CD4-positive, alpha-beta T cell treated with Interleukin-15 for 4 hours (primary cell): Measurements from ENCODE around the gene WNT6.

Experiments
- DNase-seq: peaks from one replicate; pipeline ENCODE4 v3.0.0-alpha.2; 2020; ENCODE audit warnings: low spot score

The WNT6 gene

DNA sequence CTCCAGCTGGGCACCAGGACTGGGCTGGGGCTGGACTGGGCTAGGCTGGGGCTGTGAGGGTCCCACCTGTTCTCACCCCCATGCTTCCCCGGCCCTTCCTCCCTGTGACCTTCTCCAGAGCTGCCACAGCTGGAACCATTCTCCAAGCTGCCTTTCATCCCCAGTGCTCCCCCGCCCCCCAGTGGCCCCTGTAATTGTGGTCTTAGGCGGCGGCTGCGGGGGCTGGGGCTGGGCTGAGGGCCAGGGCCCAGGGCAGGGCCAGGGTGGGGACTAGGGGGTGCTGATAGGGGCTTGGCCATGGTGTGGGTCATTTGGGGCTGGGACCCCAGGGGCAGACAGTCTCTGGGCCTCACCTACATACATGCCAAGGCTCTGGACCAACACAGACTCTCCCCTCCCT, 18.3 kb downstream of the WNT6 start:
- no peak for DNase-seq

- no peak for DNase-seq
Measured at GRCh38 chr2:218878486-218878885, 18.9 kb downstream of the WNT6 start.

DNA sequence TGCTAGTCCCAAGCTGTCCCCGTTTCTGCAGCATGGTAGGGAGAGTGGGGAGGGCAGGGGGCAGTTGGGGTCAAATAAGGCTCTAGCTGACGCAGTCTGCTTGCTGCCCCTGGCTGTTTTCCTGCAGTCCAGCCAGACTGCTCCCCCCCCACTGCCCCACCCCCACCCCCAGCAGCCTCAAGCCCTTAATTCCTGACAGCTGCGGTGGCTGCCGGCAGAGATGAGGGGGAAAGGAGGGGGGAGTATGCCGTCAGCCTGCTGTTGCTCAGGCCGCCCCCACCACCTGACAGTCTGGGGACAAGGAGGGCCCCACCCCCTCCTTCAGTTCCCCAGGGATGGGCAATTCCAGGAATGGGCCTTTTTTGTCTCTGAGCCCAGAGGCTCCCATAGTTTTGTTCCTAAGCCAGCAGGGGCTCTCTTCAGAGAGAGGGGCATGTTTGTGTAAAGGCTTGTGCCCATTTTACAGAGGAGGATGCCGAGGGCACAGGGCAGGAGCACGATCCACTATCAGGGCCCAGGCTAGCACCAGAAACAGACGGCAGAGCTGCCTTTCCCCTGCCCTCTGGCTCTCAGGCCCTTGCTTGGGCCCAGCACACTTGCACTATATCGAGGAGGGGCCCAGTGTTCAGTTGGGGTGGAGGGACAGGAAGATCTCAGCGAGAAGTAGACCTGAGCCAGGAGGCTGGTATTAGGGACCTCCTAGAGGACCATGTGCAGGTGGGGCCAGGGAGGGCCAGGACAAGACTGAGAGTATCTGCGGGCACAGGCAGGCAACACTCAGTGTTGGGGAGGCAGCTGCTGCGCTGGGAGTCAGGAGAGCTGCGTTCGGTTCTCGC, 19.5 kb downstream of the WNT6 start:
- no peak for DNase-seq

GRCh38 chr2:218879776-218880101, 20.1 kb downstream of the WNT6 start:
- DNase-seq = no peak

- DNase-seq = peak; percentile 90
Measured at GRCh38 chr2:218880102-218880858, 20.7 kb downstream of the WNT6 start, which contains the start of gene WNT10A. Gene WNT10A, plus strand, starts transcription at chr2:218880852. Its CDS starts 144 bp downstream, at chr2:218880996.

DNA sequence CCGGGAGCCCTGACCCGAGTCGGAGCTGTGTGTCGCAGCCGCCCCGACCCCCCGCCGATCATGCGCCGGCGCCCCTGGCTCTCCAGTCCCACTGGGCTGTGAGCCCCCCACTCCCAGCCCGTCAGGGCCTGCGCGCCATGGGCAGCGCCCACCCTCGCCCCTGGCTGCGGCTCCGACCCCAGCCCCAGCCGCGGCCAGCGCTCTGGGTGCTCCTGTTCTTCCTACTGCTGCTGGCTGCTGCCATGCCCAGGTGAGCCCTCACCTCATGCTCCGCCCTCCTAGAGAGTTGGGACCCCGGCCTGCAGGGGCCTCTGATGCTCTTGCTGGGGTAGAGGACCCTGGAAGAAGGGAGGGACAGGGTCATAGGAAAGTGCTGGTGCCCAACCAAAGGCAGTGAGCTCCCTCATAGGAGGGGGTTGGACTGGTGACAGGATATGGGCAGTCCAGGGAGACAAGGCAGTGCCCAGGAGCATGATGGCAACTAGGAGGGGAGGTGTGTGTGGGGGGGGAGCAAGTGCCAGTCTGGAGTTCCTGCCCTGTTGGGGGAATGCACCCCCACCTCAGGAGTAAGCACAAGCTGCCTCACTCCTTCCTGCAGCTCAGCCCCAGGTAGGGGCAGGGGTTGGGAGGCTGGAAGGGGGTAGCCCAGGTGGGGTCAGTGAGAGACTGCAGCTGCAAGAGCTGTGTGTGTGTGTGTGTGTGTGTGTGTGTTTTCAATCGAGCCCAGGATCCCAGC, 21.4 kb downstream of the WNT6 start:
- no peak for DNase-seq

- DNase-seq = no peak
Measured at GRCh38 chr2:218881744-218882460, 22.3 kb downstream of the WNT6 start.

- DNase-seq = no peak
Measured at GRCh38 chr2:218882461-218882816, 22.8 kb downstream of the WNT6 start.

DNA sequence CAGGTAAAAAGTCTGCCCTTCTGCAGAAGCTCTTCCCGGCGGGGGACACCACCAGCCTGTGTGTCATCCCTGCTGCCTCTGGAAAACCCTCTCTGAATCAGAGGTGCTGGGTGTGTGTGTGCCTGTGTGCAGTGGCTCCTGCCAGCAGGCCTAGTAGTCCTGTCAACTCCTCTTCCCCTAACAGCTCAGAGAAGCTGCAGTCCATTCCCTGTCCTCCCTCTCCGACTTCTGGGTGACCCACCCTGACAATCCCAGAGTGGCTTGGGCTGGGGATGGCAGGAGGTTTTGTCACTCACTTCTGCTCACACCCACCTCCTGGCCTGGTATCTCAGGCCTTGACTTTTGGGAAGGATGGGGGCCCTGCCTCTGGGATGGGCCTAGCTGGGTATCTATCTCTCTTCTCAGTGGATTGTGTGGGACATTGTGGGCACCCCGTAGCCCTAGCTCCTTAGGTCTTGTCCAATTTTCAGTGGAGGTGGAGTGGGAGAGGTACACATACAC, 23.3 kb downstream of the WNT6 start:
- DNase-seq = no peak

DNA sequence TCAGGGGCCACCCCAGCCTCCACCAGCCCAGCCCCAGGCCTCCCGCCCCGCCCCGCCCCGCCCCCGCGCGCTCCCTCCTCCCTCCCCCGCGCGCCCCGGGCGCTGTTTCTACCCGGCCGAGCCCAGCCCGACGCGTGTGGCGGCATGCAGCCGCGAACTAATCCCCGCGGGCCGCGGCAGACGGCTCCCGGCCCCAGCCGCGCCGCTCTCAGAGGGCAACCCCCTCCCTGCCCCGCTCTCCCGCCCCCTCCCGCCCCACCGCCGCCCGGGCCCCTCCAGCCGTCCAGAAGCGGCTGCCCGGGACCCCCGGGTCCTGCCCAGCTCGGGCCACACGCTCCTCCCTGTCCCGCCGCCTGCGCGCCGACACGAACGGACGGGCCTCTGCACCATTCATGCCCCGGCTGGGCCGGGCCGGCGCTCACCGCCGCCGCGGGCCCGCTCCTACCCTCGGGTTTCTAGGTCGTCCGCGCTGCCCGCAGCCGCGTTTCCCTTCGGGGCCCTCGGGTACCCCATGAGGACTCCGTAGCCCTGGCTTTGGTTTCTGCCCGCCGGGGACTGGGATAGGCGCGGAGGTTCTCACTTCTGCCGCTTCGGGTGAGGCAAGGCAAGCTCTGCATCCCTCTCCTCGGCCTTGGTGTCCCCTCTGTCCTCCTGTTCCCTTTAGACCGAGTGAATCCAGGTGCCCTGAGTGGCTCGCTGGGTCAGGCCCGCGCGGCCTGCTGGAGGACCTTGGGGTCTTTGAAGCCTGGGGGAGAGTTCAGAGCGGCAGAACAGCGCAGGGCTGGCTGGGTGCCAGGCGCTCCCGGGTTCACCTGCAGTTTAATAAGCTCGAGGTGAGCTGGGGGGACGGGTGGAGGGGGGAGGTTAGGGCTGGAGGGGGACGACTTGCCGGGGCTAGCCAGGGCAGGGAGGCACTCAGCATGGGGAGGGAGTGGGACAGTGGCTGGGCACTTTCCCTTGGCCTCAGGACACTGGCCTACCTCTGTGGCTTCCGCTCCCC, 24.2 kb downstream of the WNT6 start:
- DNase-seq = peak; percentile 43

- no peak for DNase-seq
Measured at GRCh38 chr2:218884519-218884918, 24.9 kb downstream of the WNT6 start.

DNA sequence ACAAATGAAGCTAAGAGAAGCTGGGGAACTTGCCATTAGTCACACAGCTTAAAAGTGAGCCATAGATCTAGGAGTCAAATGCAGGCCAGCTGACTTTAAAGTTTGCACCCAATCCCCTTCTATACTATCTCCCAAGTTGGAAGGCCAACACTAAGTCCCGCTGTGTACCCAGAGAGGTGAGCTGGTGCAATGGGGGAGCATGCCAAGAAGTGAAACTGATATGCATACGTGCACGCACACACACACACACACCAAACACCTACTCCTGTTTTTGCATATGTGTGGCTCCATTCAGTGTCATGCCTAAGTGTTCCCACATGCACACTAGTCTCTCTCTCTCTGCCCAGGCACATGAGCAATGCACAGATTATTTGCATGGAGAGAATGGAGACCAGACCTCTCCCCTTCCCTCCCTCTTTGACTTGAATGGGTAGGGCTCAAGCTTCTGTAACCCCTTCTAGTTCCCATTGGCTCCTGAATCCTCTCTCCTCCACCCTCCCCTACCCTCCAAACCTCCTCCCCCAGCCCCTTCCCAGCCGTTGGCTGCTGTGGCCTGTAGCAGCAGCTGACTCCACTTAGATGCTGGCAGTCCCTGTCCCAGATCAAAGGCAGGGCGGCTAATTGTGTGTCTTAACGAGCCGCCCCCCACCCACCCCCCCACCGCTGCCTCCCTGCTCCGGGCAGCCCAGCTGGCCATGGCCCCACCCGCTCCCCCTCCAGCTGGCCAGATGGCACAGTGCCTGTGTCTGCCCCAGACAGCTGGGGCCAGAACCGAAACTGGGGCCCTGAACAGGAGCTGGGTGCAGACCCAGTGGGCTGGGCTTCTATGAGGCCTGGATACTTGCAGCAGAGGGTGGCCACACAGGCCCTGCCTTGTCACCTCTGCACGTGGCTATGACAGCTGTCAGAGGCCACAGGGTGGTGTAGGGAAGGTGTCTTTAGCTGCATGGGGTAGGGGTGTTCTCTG, 26.7 kb downstream of the WNT6 start:
- no peak for DNase-seq

DNA sequence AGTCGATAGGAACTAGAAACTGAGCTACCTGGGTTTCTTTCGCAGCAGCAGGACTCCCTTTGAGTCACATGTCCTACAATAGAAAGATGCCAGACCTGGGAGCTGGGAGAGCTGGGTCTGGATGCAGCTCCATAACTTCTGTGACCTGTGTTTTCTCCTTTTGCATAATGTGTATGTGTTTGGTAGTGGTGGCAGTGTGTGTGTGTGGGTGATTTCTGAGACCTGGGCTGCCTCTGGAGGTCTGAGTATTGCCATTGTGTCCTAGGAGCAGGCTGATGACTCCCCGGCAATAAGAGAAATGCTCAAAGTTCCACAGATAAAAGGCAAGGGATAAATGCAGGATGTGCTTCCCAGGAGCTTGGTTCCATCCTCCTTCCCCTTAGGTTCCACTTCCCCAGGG, 27.5 kb downstream of the WNT6 start:
- no peak for DNase-seq

GRCh38 chr2:218888341-218888740, 28.7 kb downstream of the WNT6 start:
- DNase-seq = no peak

- DNase-seq = no peak
Measured at GRCh38 chr2:218889937-218890336, 30.3 kb downstream of the WNT6 start.

DNA sequence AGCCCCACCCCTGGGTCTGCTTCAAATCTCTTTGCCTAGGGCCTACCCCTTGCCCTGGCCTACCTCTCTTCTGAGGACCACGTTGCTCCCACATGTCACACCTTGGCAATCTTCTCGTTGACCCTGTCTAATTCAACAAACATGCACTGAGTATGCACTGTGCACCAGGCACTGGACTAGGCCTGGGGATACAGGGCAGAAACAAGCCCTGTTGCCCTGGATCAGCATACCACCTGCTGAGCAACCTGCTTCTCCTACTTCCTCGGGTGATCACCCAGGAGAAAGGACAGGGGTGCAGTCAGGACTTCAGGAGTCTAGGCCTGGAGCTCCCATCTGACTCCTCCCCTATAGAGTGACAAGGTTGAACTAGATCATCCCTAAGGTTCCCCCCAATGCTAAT, 30.8 kb downstream of the WNT6 start:
- no peak for DNase-seq

- DNase-seq = no peak
Measured at GRCh38 chr2:218891275-218892135, 31.9 kb downstream of the WNT6 start.

- peak; percentile 85 for DNase-seq
Measured at GRCh38 chr2:218892693-218893348, 33.2 kb downstream of the WNT6 start.
